MM.1S (cell line): ENCODE data around the gene DCTN2.

Experiments
- DNase-seq: peaks from one replicate; pipeline ENCODE4 v3.0.0-alpha.2; 2015
- H2AFZ ChIP-seq: fragments of 300-600 bp; sonication (generic); 2 replicates; pipeline ENCODE4 v1.6.0; 2016; ENCODE audit warnings: antibody characterized with exemption, low read length
- H3F3A ChIP-seq: fragments of 300-600 bp; sonication (generic); 2 replicates; pipeline ENCODE4 v1.6.1; 2016; ENCODE audit warnings: mild to moderate bottlenecking, antibody characterized with exemption, low read length, moderate library complexity, mixed read lengths; ENCODE audit not compliant: insufficient read depth
- H3K27ac ChIP-seq: fragments of 300-600 bp; sonication (generic); 2 replicates; pipeline ENCODE4 v1.5.1; 2016; ENCODE audit warnings: mild to moderate bottlenecking, low read length
- H3K27me3 ChIP-seq: fragments of 300-600 bp; sonication (generic); replicated peaks from 2 replicates; pipeline ENCODE4 v1.6.0; 2016; ENCODE audit warnings: low read length; ENCODE audit not compliant: insufficient read depth
- H3K36me3 ChIP-seq: fragments of 300-600 bp; sonication (generic); replicated peaks from 2 replicates; pipeline ENCODE4 v1.6.1; 2016; ENCODE audit warnings: mild to moderate bottlenecking, low read length, mixed read lengths; ENCODE audit not compliant: insufficient read depth
- H3K4me1 ChIP-seq: fragments of 300-600 bp; sonication (generic); 2 replicates; pipeline ENCODE4 v1.6.1; 2016; ENCODE audit warnings: low read length, mixed read lengths
- H3K4me2 ChIP-seq: fragments of 300-600 bp; sonication (generic); 2 replicates; pipeline ENCODE4 v1.6.0; 2016; ENCODE audit warnings: low read depth, low read length
- H3K4me3 ChIP-seq: fragments of 300-600 bp; sonication (generic); 2 replicates; pipeline ENCODE4 v1.5.1; 2016; ENCODE audit warnings: low read length, mixed read lengths
- H3K79me2 ChIP-seq: fragments of 300-600 bp; sonication (generic); 2 replicates; pipeline ENCODE4 v1.6.1; 2016; ENCODE audit warnings: mixed run types, low read length, mixed read lengths
- H3K9ac ChIP-seq: fragments of 300-600 bp; sonication (generic); 2 replicates; pipeline ENCODE4 v1.6.1; 2016; ENCODE audit warnings: low read length, mixed read lengths
- H3K9me2 ChIP-seq: fragments of 300-600 bp; sonication (generic); replicated peaks from 2 replicates; pipeline ENCODE4 v1.6.1; 2016; ENCODE audit warnings: mild to moderate bottlenecking, low read length, mixed read lengths; ENCODE audit not compliant: insufficient read depth
- H3K9me3 ChIP-seq: fragments of 300-600 bp; sonication (generic); replicated peaks from 2 replicates; pipeline ENCODE4 v1.6.1; 2016; ENCODE audit warnings: mild to moderate bottlenecking, low read length, mixed read lengths; ENCODE audit not compliant: insufficient read depth
- H4K20me1 ChIP-seq: fragments of 300-600 bp; sonication (generic); 2 replicates; pipeline ENCODE4 v1.6.1; 2016; ENCODE audit warnings: mild to moderate bottlenecking, low read length, moderate library complexity, mixed read lengths; ENCODE audit not compliant: insufficient read depth
- EZH2 ChIP-seq: fragments of 300-600 bp; sonication (generic); optimal IDR thresholded peaks from 2 replicates; pipeline ENCODE3; 2017; ENCODE audit warnings: low read depth, mild to moderate bottlenecking, antibody characterized with exemption, low read length, mixed read lengths
- EZH2phosphoT487 ChIP-seq: fragments of 300-600 bp; sonication (generic); IDR thresholded peaks from 2 replicates; pipeline ENCODE4 v1.6.1; 2018; ENCODE audit warnings: antibody characterized with exemption, low read length
- TF ChIP-seq, protein P1 (sequence below): fragments of 300-600 bp; sonication (generic); IDR thresholded peaks from 2 replicates; pipeline ENCODE4 v1.5.1; 2016; ENCODE audit warnings: antibody characterized with exemption, low read length, mixed read lengths

Gene DCTN2

DNA sequence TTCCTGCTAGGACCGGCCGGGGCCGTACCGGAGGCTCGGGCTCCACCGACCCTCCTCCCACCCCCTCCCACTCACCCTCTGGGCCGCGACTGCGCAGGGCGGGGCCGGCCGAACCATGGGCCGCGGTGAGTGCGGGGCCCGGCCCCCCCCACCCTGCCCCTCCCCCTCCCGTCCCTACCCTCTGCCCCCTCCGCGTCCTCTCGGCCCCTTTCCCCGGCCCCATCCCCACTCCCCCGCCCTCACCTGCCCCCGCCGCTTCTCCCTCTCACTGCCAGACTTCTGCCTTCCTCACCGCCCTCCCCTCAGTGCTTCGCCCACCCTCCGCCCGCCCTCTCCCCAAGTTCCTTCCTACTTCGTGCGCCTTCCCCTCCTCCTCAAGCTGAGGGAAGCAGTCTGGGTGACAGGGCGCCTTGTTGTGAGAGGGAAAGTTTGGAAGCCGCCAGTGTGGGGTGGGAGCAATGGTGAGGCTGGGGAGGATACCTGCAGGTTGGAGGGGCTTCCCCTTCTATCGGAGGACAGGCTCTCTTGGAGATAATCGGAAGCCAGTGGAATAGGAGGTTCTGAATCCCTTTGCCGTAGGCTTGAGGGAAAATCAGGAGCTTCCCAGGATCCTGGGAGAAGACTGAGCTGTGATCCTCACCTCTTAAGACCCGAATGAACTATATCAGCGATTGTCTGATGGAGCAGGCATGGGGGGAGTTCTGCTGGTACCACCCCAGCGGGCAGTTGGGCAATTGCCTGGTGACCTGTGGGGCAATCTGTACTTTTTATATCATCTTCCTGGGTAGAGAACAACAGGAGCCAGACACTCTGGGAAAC lies 23.9 kb downstream of the DCTN2 start:
- H3K4me1 ChIP-seq = peaks cover 21% of the 10 kb centered on the region

GRCh38 chr12:57522011-57522886 lies 24.7 kb downstream of the DCTN2 start, which contains the start of gene MBD6:
MBD6 (plus strand) TSS chr12:57522824; CDS start chr12:57524304, 1,480 bp downstream.
- Histone ChIP-seq H4K20me1 (no peaks in the 10 kb centered on the region), H3K9ac (peak within 1 kb of the TSS; percentile 73), H3K9me3 (no peaks in the 10 kb centered on the region), H3K4me2 (peak within 1 kb of the TSS; percentile 84), H3K36me3 (no peaks in the 10 kb centered on the region), H3K4me1 (peaks cover 23% of the 10 kb centered on the region), H3K79me2 (peaks cover 64% of the 10 kb centered on the region), H3K27ac (peak within 1 kb of the TSS; percentile 92), H3K4me3 (peak within 1 kb of the TSS; percentile 87), H3K9me2 (no peaks in the 10 kb centered on the region), H3K27me3 (no peaks in the 10 kb centered on the region), H3F3A (peaks cover 34% of the 10 kb centered on the region), H2AFZ (peak within 1 kb of the TSS; percentile 55)
- peak; percentile 93 for DNase-seq
- TF ChIP-seq, protein P1, sequence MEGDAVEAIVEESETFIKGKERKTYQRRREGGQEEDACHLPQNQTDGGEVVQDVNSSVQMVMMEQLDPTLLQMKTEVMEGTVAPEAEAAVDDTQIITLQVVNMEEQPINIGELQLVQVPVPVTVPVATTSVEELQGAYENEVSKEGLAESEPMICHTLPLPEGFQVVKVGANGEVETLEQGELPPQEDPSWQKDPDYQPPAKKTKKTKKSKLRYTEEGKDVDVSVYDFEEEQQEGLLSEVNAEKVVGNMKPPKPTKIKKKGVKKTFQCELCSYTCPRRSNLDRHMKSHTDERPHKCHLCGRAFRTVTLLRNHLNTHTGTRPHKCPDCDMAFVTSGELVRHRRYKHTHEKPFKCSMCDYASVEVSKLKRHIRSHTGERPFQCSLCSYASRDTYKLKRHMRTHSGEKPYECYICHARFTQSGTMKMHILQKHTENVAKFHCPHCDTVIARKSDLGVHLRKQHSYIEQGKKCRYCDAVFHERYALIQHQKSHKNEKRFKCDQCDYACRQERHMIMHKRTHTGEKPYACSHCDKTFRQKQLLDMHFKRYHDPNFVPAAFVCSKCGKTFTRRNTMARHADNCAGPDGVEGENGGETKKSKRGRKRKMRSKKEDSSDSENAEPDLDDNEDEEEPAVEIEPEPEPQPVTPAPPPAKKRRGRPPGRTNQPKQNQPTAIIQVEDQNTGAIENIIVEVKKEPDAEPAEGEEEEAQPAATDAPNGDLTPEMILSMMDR = 0 out of 2 replicates have a peak, but pooled peaks have one; percentile 10
- TF ChIP-seq EZH2 = no peak

More for the DNA sequence above, 23.9 kb downstream of the DCTN2 start:
- H4K20me1 ChIP-seq = no peaks in the 10 kb centered on the region
- TF ChIP-seq EZH2 (no peak), EZH2phosphoT487 (no peak)
- TF ChIP-seq, protein P1 = no peak
- peak; percentile 11 for DNase-seq
- peaks cover 55% of the 10 kb centered on the region for H3K79me2 ChIP-seq
- no peaks in the 10 kb centered on the region for H3K27me3 ChIP-seq
- H3F3A ChIP-seq = peaks cover 32% of the 10 kb centered on the region
- H3K9me3 ChIP-seq = no peaks in the 10 kb centered on the region
- H3K9ac ChIP-seq = peak overlapping the region; percentile 73
- peak overlapping the region; percentile 25; the same call in 1 of the 2 replicates for H3K27ac ChIP-seq
- H3K4me2 ChIP-seq = peak overlapping the region; percentile 84
- H3K36me3 ChIP-seq = peaks cover 4% of the 10 kb centered on the region; the same call in 1 of the 2 replicates
- H2AFZ ChIP-seq = peak overlapping the region; percentile 55; the same call in 1 of the 2 replicates
- no peaks in the 10 kb centered on the region for H3K9me2 ChIP-seq
- peak overlapping the region; percentile 87 for H3K4me3 ChIP-seq

- Histone ChIP-seq H3K27ac (peak overlapping the region; percentile 92), H3K36me3 (0 out of 2 replicates have a peak, but pooled peaks cover 6% of the 10 kb centered on the region), H4K20me1 (no peaks in the 10 kb centered on the region), H3F3A (peaks cover 34% of the 10 kb centered on the region), H3K79me2 (peaks cover 71% of the 10 kb centered on the region), H3K9me2 (no peaks in the 10 kb centered on the region), H3K4me2 (peak overlapping the region; percentile 45), H3K9me3 (no peaks in the 10 kb centered on the region), H3K27me3 (no peaks in the 10 kb centered on the region), H3K4me1 (peaks cover 23% of the 10 kb centered on the region), H3K4me3 (peak overlapping the region; percentile 60; the same call in 1 of the 2 replicates), H3K9ac (peak overlapping the region; percentile 70), H2AFZ (peak overlapping the region; percentile 53)
- TF ChIP-seq, protein P1 = no peak
- no peak for TF ChIP-seq EZH2
- peak; percentile 5 for DNase-seq
Observed at GRCh38 chr12:57521525-57522010, 25.4 kb downstream of the DCTN2 start.
